ENCODE data around the gene BUD31.
A peak's percentile ranks its signal among the peaks of the same experiment; 100 is the strongest.
"Not testable (repeated sequence)": the region's sequence is repeated elsewhere in the genome, so short reads cannot be mapped to it uniquely, and the experiment has no call there.

BUD31 gene

GRCh38 chr7:99429756-99430155 is 21.0 kb downstream of the BUD31 start (continued):
- TF ChIP-seq ZNF626 (tag by site-specific recombination; IDR thresholded peaks at IDR 0.05) (no peak), ZNF658 (tag by site-specific recombination; IDR thresholded peaks at IDR 0.05) (no peak), ZNF514 (tag by site-specific recombination; IDR thresholded peaks at IDR 0.05) (no peak), ZSCAN23 (tag by site-specific recombination; IDR thresholded peaks at IDR 0.05) (no peak), KLF16 (tag by site-specific recombination; IDR thresholded peaks at IDR 0.05) (no peak), MYNN (tag by site-specific recombination; IDR thresholded peaks at IDR 0.05; ENCODE audit: borderline replicate concordance) (no peak), ZFHX2 (tag by site-specific recombination; conservative IDR thresholded peaks at IDR 0.05) (no peak), ZNF621 (tag by site-specific recombination; IDR thresholded peaks at IDR 0.05) (no peak), SCRT2 (tag by site-specific recombination; IDR thresholded peaks at IDR 0.05) (no peak)

GRCh38 chr7:99431756-99432540 is 23.2 kb downstream of the BUD31 start:
- H3K4me3 ChIP-seq (ENCODE audit: low read depth, low read length); H3K27ac ChIP-seq (ENCODE audit: extremely low read depth, low read depth, low read length); H3K4me1 ChIP-seq (ENCODE audit: control insufficient read depth, insufficient read depth, low read length); H3K9me3 ChIP-seq (ENCODE audit: control insufficient read depth, insufficient read depth, low read depth, low read length); CTCF ChIA-PET; POLR2A ChIA-PET: not testable (repeated sequence)
- peaks cover 42 to 67% of the 10 kb centered on the region in 2 experiments for H3K36me3 ChIP-seq (ENCODE audit: control insufficient read depth in 2 of 2, insufficient read depth in 1 of 2, low read length in 2 of 2)

- ChIA-PET POLR2A (no interaction called here), CTCF (interaction anchor here (1.0 kb wide), 1 partner anchor 65 kb away, joined by 3 read pairs; no protein-coding TSS in a partner anchor)
- H3K9me3 ChIP-seq (ENCODE audit: control insufficient read depth, insufficient read depth, low read depth, low read length), result no peaks in the 10 kb centered on the region
- no peak overlapping the region for H3K27ac ChIP-seq (ENCODE audit: extremely low read depth, low read depth, low read length)
- H3K4me1 ChIP-seq (ENCODE audit: control insufficient read depth, insufficient read depth, low read length), result peaks cover 5% of the 10 kb centered on the region
- TF ChIP-seq ZNF777 (tag by site-specific recombination; IDR thresholded peaks at IDR 0.05; ENCODE audit: borderline replicate concordance) (no peak), ZNF19 (tag by site-specific recombination; IDR thresholded peaks at IDR 0.05; ENCODE audit: low read depth) (no peak), ZNF645 (tag by site-specific recombination; IDR thresholded peaks at IDR 0.05) (no peak)
- peaks cover 42 to 68% of the 10 kb centered on the region in 2 experiments for H3K36me3 ChIP-seq (ENCODE audit: control insufficient read depth in 2 of 2, insufficient read depth in 1 of 2, low read length in 2 of 2)
- H3K4me3 ChIP-seq (ENCODE audit: low read depth, low read length), result no peak overlapping the region
These were observed 24.4 kb downstream of the BUD31 start for GRCh38 chr7:99433158-99433557.

- Histone ChIP-seq H3K9me3 (ENCODE audit: control insufficient read depth, insufficient read depth, low read depth, low read length) (no peaks in the 10 kb centered on the region), H3K36me3 (ENCODE audit: control insufficient read depth in 2 of 2, insufficient read depth in 1 of 2, low read length in 2 of 2) (peaks cover 41 to 44% of the 10 kb centered on the region in 2 experiments), H3K4me1 (ENCODE audit: control insufficient read depth, insufficient read depth, low read length) (peaks cover 9% of the 10 kb centered on the region), H3K4me3 (ENCODE audit: low read depth, low read length) (peak overlapping the region; percentile 91), H3K27ac (ENCODE audit: extremely low read depth, low read depth, low read length) (peak overlapping the region; percentile 91; the same call in 1 of the 2 replicates)
- ChIA-PET CTCF (no interaction called here), POLR2A (interaction anchor here (0.6 to 2.4 kb wide), 12 partner anchors 8 to 179 kb away, joined by 3 to 20 read pairs (median 5); partner anchors contain the start of genes BUD31, PDAP1, ZKSCAN5 and ZNF394)
- TF ChIP-seq ZNF24 (tag by site-specific recombination; IDR thresholded peaks at IDR 0.05) (0 out of 2 replicates have a peak, but pooled peaks have one; percentile 16), BCL11B (tag by site-specific recombination; IDR thresholded peaks at IDR 0.05; ENCODE audit: low read depth) (no peak), ZNF211 (tag by site-specific recombination; IDR thresholded peaks at IDR 0.05; ENCODE audit: low read depth) (no peak), ZNF155 (tag by site-specific recombination; IDR thresholded peaks at IDR 0.05) (no peak), ZNF202 (tag by site-specific recombination; IDR thresholded peaks at IDR 0.05; ENCODE audit: borderline replicate concordance) (no peak), HOXA7 (CRISPR knock-in tag; IDR thresholded peaks at IDR 0.05; ENCODE audit: borderline replicate concordance) (no peak), ZNF513 (tag by site-specific recombination; IDR thresholded peaks at IDR 0.05) (0 out of 2 replicates have a peak, but pooled peaks have one; percentile 4), ZNF747 (tag by site-specific recombination; IDR thresholded peaks at IDR 0.05) (no peak), ZNF302 (tag by site-specific recombination; IDR thresholded peaks at IDR 0.05; ENCODE audit: low read depth) (no peak), ZFP41 (tag by site-specific recombination; IDR thresholded peaks at IDR 0.05; ENCODE audit: borderline replicate concordance) (no peak), SP3 (tag by site-specific recombination; IDR thresholded peaks at IDR 0.05) (no peak), ZFP69B (tag by site-specific recombination; IDR thresholded peaks at IDR 0.05) (0 out of 2 replicates have a peak, but pooled peaks have one; percentile 42)
These were observed 29.3 kb downstream of the BUD31 start for GRCh38 chr7:99437946-99438572.

Data from HEK293 (cell line).